Upper lobe of left lung (tissue), 4 donors: ENCODE measurements around the gene RNU1-4.
"Not testable (repeated sequence)": the region's sequence is repeated elsewhere in the genome, so short reads cannot be mapped to it uniquely, and the experiment has no call there.

ENCODE experiments used
- EP300 ChIP-seq, 4 donors: sonication (generic); formaldehyde crosslinking; IDR thresholded peaks; one replicate each; pipeline ENCODE4 v1.5.1; 2017; ENCODE audit warnings: antibody characterized with exemption in 4 of 4, control low read depth in 2 of 4
- POLR2A ChIP-seq, 4 donors: fragments of 450-650 bp; IDR thresholded peaks; one replicate each; pipeline ENCODE4 v1.5.1; 2016 to 2017; ENCODE audit warnings: antibody characterized with exemption in 4 of 4, mild to moderate bottlenecking in 2 of 4
- POLR2AphosphoS5 ChIP-seq, 2 donors: sonication (generic); formaldehyde crosslinking; IDR thresholded peaks; one replicate each; pipeline ENCODE4 v1.5.1; 2017; ENCODE audit warnings: antibody characterized with exemption in 2 of 2
- TF ChIP-seq, protein P1 (sequence below), 6 experiments: fragments of 450-650 bp in 4 of 6; fragments of 200-600 bp in 2 of 6; sonication (generic) in 2 of 6; IDR thresholded peaks; one replicate each; pipeline ENCODE4 v1.5.1; 2016 to 2019; ENCODE audit warnings: antibody characterized with exemption in 6 of 6

DNA sequence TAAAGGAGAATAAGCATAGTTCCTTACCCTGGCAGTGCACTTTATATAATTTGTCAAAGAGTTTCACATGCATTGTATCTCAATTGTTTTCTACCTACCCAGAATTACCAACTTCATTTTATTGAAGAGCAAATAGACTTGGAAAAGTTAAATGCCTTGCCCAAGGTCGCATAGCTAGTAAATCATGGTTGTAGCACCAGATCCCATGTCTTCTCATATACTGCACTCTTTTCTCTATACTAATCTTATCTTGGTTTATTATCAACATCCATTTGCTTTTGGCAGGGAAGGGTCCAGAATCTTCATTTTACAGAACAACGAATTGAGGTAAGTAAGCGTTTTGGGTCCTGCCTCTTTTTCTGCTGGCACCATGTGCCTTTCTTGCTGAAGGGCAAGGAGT lies 46.9 kb downstream of the RNU1-4 start:
- TF ChIP-seq, protein P1, sequence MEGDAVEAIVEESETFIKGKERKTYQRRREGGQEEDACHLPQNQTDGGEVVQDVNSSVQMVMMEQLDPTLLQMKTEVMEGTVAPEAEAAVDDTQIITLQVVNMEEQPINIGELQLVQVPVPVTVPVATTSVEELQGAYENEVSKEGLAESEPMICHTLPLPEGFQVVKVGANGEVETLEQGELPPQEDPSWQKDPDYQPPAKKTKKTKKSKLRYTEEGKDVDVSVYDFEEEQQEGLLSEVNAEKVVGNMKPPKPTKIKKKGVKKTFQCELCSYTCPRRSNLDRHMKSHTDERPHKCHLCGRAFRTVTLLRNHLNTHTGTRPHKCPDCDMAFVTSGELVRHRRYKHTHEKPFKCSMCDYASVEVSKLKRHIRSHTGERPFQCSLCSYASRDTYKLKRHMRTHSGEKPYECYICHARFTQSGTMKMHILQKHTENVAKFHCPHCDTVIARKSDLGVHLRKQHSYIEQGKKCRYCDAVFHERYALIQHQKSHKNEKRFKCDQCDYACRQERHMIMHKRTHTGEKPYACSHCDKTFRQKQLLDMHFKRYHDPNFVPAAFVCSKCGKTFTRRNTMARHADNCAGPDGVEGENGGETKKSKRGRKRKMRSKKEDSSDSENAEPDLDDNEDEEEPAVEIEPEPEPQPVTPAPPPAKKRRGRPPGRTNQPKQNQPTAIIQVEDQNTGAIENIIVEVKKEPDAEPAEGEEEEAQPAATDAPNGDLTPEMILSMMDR (IDR thresholded peaks at IDR 0.05): not testable (repeated sequence)
- not testable (repeated sequence) for TF ChIP-seq EP300, POLR2A, POLR2AphosphoS5 (IDR thresholded peaks at IDR 0.05)
